GM13976 (cell line): Measurements from ENCODE around the gene SH3PXD2A.

Source experiments
- DNase-seq: peaks from one replicate; pipeline ENCODE4 v3.0.0; 2012; ENCODE audit warnings: low spot score
- CTCF ChIP-seq: IDR thresholded peaks from 2 replicates; pipeline ENCODE4 v1.5.1; 2012; ENCODE audit warnings: borderline replicate concordance, mild to moderate bottlenecking; ENCODE audit not compliant: insufficient read depth; ENCODE audit errors: extremely low read depth, missing control alignments, control extremely low read depth
- in situ Hi-C: fragments of 300-500 bp; cut with MboI; formaldehyde crosslinking; loops from one replicate; pipeline ENCODE4 v1.12.0; 2022; ENCODE audit warnings: low sequenced_read_pairs, mixed read lengths, inconsistent platforms; ENCODE audit not compliant: unreplicated experiment

The SH3PXD2A gene

GRCh38 chr10:103854265-103854685 is 1.1 kb downstream of the SH3PXD2A start:
- no peak for TF ChIP-seq CTCF
- DNase-seq, result no peak
- in situ Hi-C loops, result no loop called here

- DNase-seq, result no peak
- TF ChIP-seq CTCF, result no peak
- in situ Hi-C loops, result no loop called here
These were observed 1.7 kb downstream of the SH3PXD2A start for GRCh38 chr10:103853428-103854264.

- no peak for DNase-seq
- in situ Hi-C loops, result no loop called here
- no peak for TF ChIP-seq CTCF
These were observed 2.5 kb downstream of the SH3PXD2A start for GRCh38 chr10:103852856-103853255.

- in situ Hi-C loops, result no loop called here
- DNase-seq, result no peak
- TF ChIP-seq CTCF, result no peak
These were observed 3.1 kb downstream of the SH3PXD2A start for GRCh38 chr10:103852189-103852711.

- in situ Hi-C loops, result no loop called here
- no peak for DNase-seq
- no peak for TF ChIP-seq CTCF
These were observed 4.1 kb downstream of the SH3PXD2A start for GRCh38 chr10:103851261-103851660.

- DNase-seq, result no peak
- no peak for TF ChIP-seq CTCF
- in situ Hi-C loops, result no loop called here
These were observed 4.8 kb downstream of the SH3PXD2A start for GRCh38 chr10:103850572-103850895.
